ENCODE measurements around the gene CDHR5. TPM values are rescaled to one million over a fixed set of nuclear protein-coding genes. Genes with fewer than 3 reads are reported as not detected.

CDHR5 gene
- total and polyA plus RNA-seq, 9 of the 15 experiments (the other 6 are each of a cell fraction or from before 2014, with no cell fraction given): 0.16 TPM; not detected in 8

- no peak for FAIRE-seq
- in situ Hi-C loops (cut with MboI): no loop called here
- POLR2A ChIA-PET: interaction anchor here (1.1 kb wide), 1 partner anchor 24 kb away, joined by 4 read pairs; no protein-coding TSS in a partner anchor
These were observed 25.7 kb upstream of the CDHR5 start for GRCh38 chr11:650482-650881.

More at GRCh38 chr11:650482-650881, 25.7 kb upstream of the CDHR5 start:
- no peak for ATAC-seq
- no peak overlapping the region for H3K9ac ChIP-seq (ENCODE audit: insufficient read depth in 1 of 2, low read depth in 2 of 2, low read length in 2 of 2)
- H4K20me1 ChIP-seq (replicated peaks; ENCODE audit: control insufficient read depth, insufficient read depth, low read length): no peaks in the 10 kb centered on the region
- CTCF ChIA-PET (ENCODE audit: low intra/inter-chr PET ratio): interaction anchor here (0.6 kb wide), 1 partner anchor 160 kb away, joined by 6 read pairs; no protein-coding TSS in a partner anchor
- intact Hi-C loops (cut with micrococcal nuclease): no loop called here
- H3K9me1 ChIP-seq (ENCODE audit: control insufficient read depth, insufficient read depth, low read length): no peaks in the 10 kb centered on the region
- WGBS (ENCODE audit: insufficient coverage, low coverage, missing lambda C conversion rate): 90% methylated on average over 9 of the region's 10 CpGs
- H3K4me3 ChIP-seq: no peak overlapping the region
- BruUV-seq (replicated peaks): no TSS peak
- no peak overlapping the region for H3K27ac ChIP-seq (ENCODE audit: extremely low read depth, low read depth, low read length)
- DNase-seq (ENCODE audit: extremely low read depth in 1 of 4, low spot score in 3 of 4): no peak
- no peak overlapping the region for H3K4me2 ChIP-seq (ENCODE audit: insufficient read depth, low read length)
- no peaks in the 10 kb centered on the region for H3K79me2 ChIP-seq (ENCODE audit: control insufficient read depth, insufficient read depth, low read length)
- peaks cover 0 to 11% of the 10 kb centered on the region in 2 experiments; a peak in 2 of 5 replicates for H3K4me1 ChIP-seq (replicated peaks in 1 of 2; ENCODE audit: control insufficient read depth in 2 of 2, insufficient read depth in 2 of 2, low read length in 2 of 2)
- H3K27me3 ChIP-seq (ENCODE audit: control insufficient read depth in 2 of 2, insufficient read depth in 2 of 2, low read length in 2 of 2): no peaks in the 10 kb centered on the region
- no peak overlapping the region for H2AFZ ChIP-seq (ENCODE audit: low read depth, low read length)
- no peak for TF ChIP-seq ZNF77 (CRISPR knock-in tag; IDR thresholded peaks at IDR 0.05)
- TF ChIP-seq ETV1 (tag; conservative IDR thresholded peaks at IDR 0.05; ENCODE audit: low read depth): no peak
- TF ChIP-seq, protein P1, sequence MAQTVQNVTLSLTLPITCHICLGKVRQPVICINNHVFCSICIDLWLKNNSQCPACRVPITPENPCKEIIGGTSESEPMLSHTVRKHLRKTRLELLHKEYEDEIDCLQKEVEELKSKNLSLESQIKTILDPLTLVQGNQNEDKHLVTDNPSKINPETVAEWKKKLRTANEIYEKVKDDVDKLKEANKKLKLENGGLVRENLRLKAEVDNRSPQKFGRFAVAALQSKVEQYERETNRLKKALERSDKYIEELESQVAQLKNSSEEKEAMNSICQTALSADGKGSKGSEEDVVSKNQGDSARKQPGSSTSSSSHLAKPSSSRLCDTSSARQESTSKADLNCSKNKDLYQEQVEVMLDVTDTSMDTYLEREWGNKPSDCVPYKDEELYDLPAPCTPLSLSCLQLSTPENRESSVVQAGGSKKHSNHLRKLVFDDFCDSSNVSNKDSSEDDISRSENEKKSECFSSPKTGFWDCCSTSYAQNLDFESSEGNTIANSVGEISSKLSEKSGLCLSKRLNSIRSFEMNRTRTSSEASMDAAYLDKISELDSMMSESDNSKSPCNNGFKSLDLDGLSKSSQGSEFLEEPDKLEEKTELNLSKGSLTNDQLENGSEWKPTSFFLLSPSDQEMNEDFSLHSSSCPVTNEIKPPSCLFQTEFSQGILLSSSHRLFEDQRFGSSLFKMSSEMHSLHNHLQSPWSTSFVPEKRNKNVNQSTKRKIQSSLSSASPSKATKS (CRISPR knock-in tag; IDR thresholded peaks at IDR 0.05): no peak
- no peak for TF ChIP-seq MTA2 (IDR thresholded peaks at IDR 0.05; ENCODE audit: low read depth)
- TF ChIP-seq ZNF780A (CRISPR knock-in tag; IDR thresholded peaks at IDR 0.05): no peak
- no peak for TF ChIP-seq SOX6 (IDR thresholded peaks at IDR 0.05)
- TF ChIP-seq ZC3H4 (CRISPR knock-in tag; IDR thresholded peaks at IDR 0.05; ENCODE audit: borderline replicate concordance): no peak
- no peak for TF ChIP-seq BRD9 (IDR thresholded peaks at IDR 0.05; ENCODE audit: low read depth, partially characterized antibody)
- no peak for TF ChIP-seq RBM14 (IDR thresholded peaks at IDR 0.05; ENCODE audit: borderline replicate concordance, insufficient read depth, low read depth, low read length)
- no peak for TF ChIP-seq GTF2F1 (IDR thresholded peaks at IDR 0.05; ENCODE audit: low read depth, low read length)
- H3K9me3 ChIP-seq (replicated peaks; ENCODE audit: control insufficient read depth, insufficient read depth, low read depth, low read length): no peaks in the 10 kb centered on the region
- peaks cover 70% of the 10 kb centered on the region; the same call in 2 of the 3 replicates for H3K36me3 ChIP-seq (ENCODE audit: control insufficient read depth, insufficient read depth, low read length)
